HepG2 (cell line): ENCODE data around the gene RABL6. TPM values are rescaled to one million over a fixed set of nuclear protein-coding genes. Genes with fewer than 3 reads are reported as not detected.

Experiments
- ATAC-seq: fragments of 200-7000 bp; cut with Tn5 transposase; 3 replicates; pipeline ENCODE4 v1.9.1; 2020; ENCODE audit warnings: mild to moderate bottlenecking, moderate library complexity
- BruUV-seq: library from RNA; stranded (reverse); fragments of 400-500 nt; replicated peaks from 2 replicates; lab custom pipeline; 2021; lab: Mats Ljungman, UMichigan
- CTCF ChIA-PET: fragments of 300-600 bp; formaldehyde crosslinking; extraction: SDS; loops from one replicate; lab custom pipeline; 2021; ENCODE audit warnings: low total read pairs, inconsistent platforms, low intra/inter-chr PET ratio; lab: Yijun Ruan, JAX
- POLR2A ChIA-PET: fragments of 350-600 bp; sonication (Branson Sonifier 250); formaldehyde crosslinking; loops from one replicate; lab custom pipeline; 2020; ENCODE audit warnings: antibody characterized with exemption, inconsistent platforms; lab: Yijun Ruan, JAX
- DNase-seq: peaks from one replicate; pipeline ENCODE4 v3.0.0-alpha.2; 2015; ENCODE audit warnings: low spot score
- FAIRE-seq: peaks from 3 replicates; lab custom pipeline; 2011; peaks lifted over from hg19 to GRCh38; lab: Jason Lieb, UNC
- H2AFZ ChIP-seq: one replicate; pipeline ENCODE4 v1.6.1; 2011; ENCODE audit warnings: low read length, inconsistent platforms
- H3K27ac ChIP-seq: fragments of 300-600 bp; 3 replicates; pipeline ENCODE4 v1.8.0; 2011; ENCODE audit warnings: mixed run types, mild to moderate bottlenecking, mixed read lengths, low read length, inconsistent platforms; ENCODE audit not compliant: insufficient read depth; ENCODE audit errors: extremely low read length
- H3K27me3 ChIP-seq, 2 experiments: fragments of 200-600 bp in 1 of 2; 2 replicates in 1 of 2; 3 replicates in 1 of 2; pipeline versions ENCODE4 v1.6.0 to v1.8.0; 2011; ENCODE audit warnings: low read length in 2 of 2, mild to moderate bottlenecking in 2 of 2, moderate library complexity in 2 of 2, inconsistent platforms in 1 of 2; ENCODE audit not compliant: insufficient read depth in 2 of 2, control insufficient read depth in 1 of 2
- H3K36me3 ChIP-seq, 2 experiments: fragments of 200-600 bp in 1 of 2; replicated peaks in 1 of 2; 2 replicates in 1 of 2; 3 replicates in 1 of 2; pipeline versions ENCODE4 v1.5.1 to v1.8.0; 2011; ENCODE audit warnings: low read length in 2 of 2, inconsistent platforms in 1 of 2; ENCODE audit not compliant: insufficient read depth in 2 of 2, control insufficient read depth in 1 of 2
- H3K4me1 ChIP-seq: 2 replicates; pipeline ENCODE4 v1.5.1; 2012; ENCODE audit warnings: low read length, inconsistent platforms; ENCODE audit not compliant: insufficient read depth
- H3K4me2 ChIP-seq: 2 replicates; pipeline ENCODE4 v1.6.0; 2011; ENCODE audit warnings: low read depth, low read length, inconsistent platforms
- H3K4me3 ChIP-seq, 3 experiments: fragments of 200-600 bp in 1 of 3; sonication (generic), shearing (Covaris generic) in 1 of 3; replicated peaks in 1 of 3; 2 replicates each; pipeline ENCODE4 v1.5.1; 2011 to 2016; ENCODE audit warnings: low read length in 3 of 3, inconsistent platforms in 2 of 3, low read depth in 2 of 3, mild to moderate bottlenecking in 2 of 3, control low read depth in 1 of 3, mixed read lengths in 1 of 3; ENCODE audit not compliant: insufficient read depth in 1 of 3
- H3K79me2 ChIP-seq: one replicate; pipeline ENCODE4 v1.6.1; 2011; ENCODE audit warnings: low read length, inconsistent platforms; ENCODE audit not compliant: insufficient read depth
- H3K9ac ChIP-seq: 2 replicates; pipeline ENCODE4 v1.6.0; 2011; ENCODE audit warnings: mild to moderate bottlenecking, low read depth, low read length, inconsistent platforms; ENCODE audit not compliant: insufficient read depth
- H3K9me3 ChIP-seq: 2 replicates; pipeline ENCODE4 v1.5.1; 2012; ENCODE audit warnings: mild to moderate bottlenecking, low read length
- H4K20me1 ChIP-seq: 2 replicates; pipeline ENCODE4 v1.6.0; 2011; ENCODE audit warnings: inconsistent platforms, mild to moderate bottlenecking, low read length, moderate library complexity; ENCODE audit not compliant: insufficient read depth
- AHR ChIP-seq: IDR thresholded peaks from 2 replicates; pipeline ENCODE4 v1.6.1; 2018; ENCODE audit warnings: missing genetic modification reagents, missing compliant biosample characterization
- BCL6 ChIP-seq: IDR thresholded peaks from 2 replicates; pipeline ENCODE4 v1.6.1; 2016; ENCODE audit warnings: missing genetic modification reagents, missing compliant biosample characterization
- CENPX ChIP-seq: sonication (generic); formaldehyde crosslinking; IDR thresholded peaks from 2 replicates; pipeline ENCODE4 v1.9.0; 2021; ENCODE audit warnings: mild to moderate bottlenecking, missing genetic modification reagents, moderate library complexity
- CHD2 ChIP-seq: IDR thresholded peaks from 2 replicates; pipeline ENCODE4 v1.6.1; 2011; ENCODE audit warnings: low read depth, low read length, improper control_type of control experiment
- FIP1L1 ChIP-seq: fragments of 200-400 bp; formaldehyde crosslinking; IDR thresholded peaks from 2 replicates; pipeline ENCODE4 v1.6.1; 2018; ENCODE audit warnings: low read depth, mild to moderate bottlenecking, low read length, moderate library complexity, borderline replicate concordance; ENCODE audit not compliant: insufficient read depth
- HES4 ChIP-seq: sonication (generic); formaldehyde crosslinking; IDR thresholded peaks from 2 replicates; pipeline ENCODE4 v1.9.0; 2021; ENCODE audit warnings: mild to moderate bottlenecking, missing genetic modification reagents, borderline replicate concordance
- HOXA9 ChIP-seq: sonication (generic); formaldehyde crosslinking; IDR thresholded peaks from 2 replicates; pipeline ENCODE4 v1.8.1; 2022; ENCODE audit warnings: missing genetic modification reagents, mild to moderate bottlenecking, moderate library complexity, borderline replicate concordance
- MAFK ChIP-seq, 2 experiments: IDR thresholded peaks in 1 of 2; conservative IDR thresholded peaks in 1 of 2; 2 replicates each; pipeline ENCODE4 v1.6.1; 2011; ENCODE audit warnings: improper control_type of control experiment in 2 of 2, low read length in 2 of 2
- ONECUT2 ChIP-seq: sonication (generic); formaldehyde crosslinking; IDR thresholded peaks from 2 replicates; pipeline ENCODE4 v1.4.0; 2020; ENCODE audit warnings: missing genetic modification reagents
- PHF5A ChIP-seq: IDR thresholded peaks from one replicate; pipeline ENCODE4 v1.6.1; 2018; ENCODE audit warnings: low read depth, missing genetic modification reagents; ENCODE audit not compliant: unreplicated experiment
- RBM22 ChIP-seq: fragments of 200-400 bp; formaldehyde crosslinking; optimal IDR thresholded peaks from 2 replicates; pipeline ENCODE3; 2017; ENCODE audit warnings: mild to moderate bottlenecking, low read length, moderate library complexity
- SPEN ChIP-seq: sonication (generic); formaldehyde crosslinking; IDR thresholded peaks from 2 replicates; pipeline ENCODE4 v1.5.1; 2020; ENCODE audit warnings: low read depth, mild to moderate bottlenecking, missing genetic modification reagents
- SRSF4 ChIP-seq: fragments of 200-400 bp; formaldehyde crosslinking; IDR thresholded peaks from one replicate; pipeline ENCODE4 v1.6.1; 2018; ENCODE audit warnings: mild to moderate bottlenecking, low read depth, low read length, moderate library complexity; ENCODE audit not compliant: poor library complexity, severe bottlenecking
- ZC3H13 ChIP-seq: sonication (generic); formaldehyde crosslinking; IDR thresholded peaks from 2 replicates; pipeline ENCODE4 v1.8.1; 2023; ENCODE audit warnings: mild to moderate bottlenecking, missing genetic modification reagents, moderate library complexity
- ZMYM3 ChIP-seq: sonication (generic); formaldehyde crosslinking; IDR thresholded peaks from 2 replicates; pipeline ENCODE4 v1.5.1; 2020; ENCODE audit warnings: mild to moderate bottlenecking, missing genetic modification reagents
- ZNF234 ChIP-seq: sonication (generic); formaldehyde crosslinking; conservative IDR thresholded peaks from 2 replicates; pipeline ENCODE4 v1.5.1; 2020; ENCODE audit warnings: mild to moderate bottlenecking, missing genetic modification reagents
- ZNF335 ChIP-seq: sonication (generic); formaldehyde crosslinking; IDR thresholded peaks from 2 replicates; pipeline ENCODE4 v1.4.0; 2020; ENCODE audit warnings: missing genetic modification reagents
- ZNF431 ChIP-seq: sonication (generic); formaldehyde crosslinking; IDR thresholded peaks from 2 replicates; pipeline ENCODE4 v1.9.0; 2022; ENCODE audit warnings: missing genetic modification reagents, low read depth, mild to moderate bottlenecking, borderline replicate concordance
- ZNF558 ChIP-seq: sonication (generic); formaldehyde crosslinking; IDR thresholded peaks from 2 replicates; pipeline ENCODE4 v1.9.0; 2022; ENCODE audit warnings: mild to moderate bottlenecking, missing genetic modification reagents, borderline replicate concordance
- ZNF749 ChIP-seq: sonication (generic); formaldehyde crosslinking; IDR thresholded peaks from 2 replicates; pipeline ENCODE4 v1.8.0; 2022; ENCODE audit warnings: mild to moderate bottlenecking, missing genetic modification reagents, moderate library complexity, borderline replicate concordance
- WGBS: methylation state at CpG from one replicate; pipeline ENCODE4 v1.1.6; 2017; ENCODE audit warnings: low lambda C conversion rate; 5-methylcytosine and 5-hydroxymethylcytosine counted together
- in situ Hi-C: cut with HindIII; loops from 2 replicates; pipeline ENCODE4 v1.10.0; 2017; ENCODE audit warnings: low pct_unique_long_range_greater_than_20kb; ENCODE audit not compliant: extremely low pct_ligation_motif_present
- intact Hi-C: fragments of 100-400 bp; cut with micrococcal nuclease; formaldehyde crosslinking; loops from one replicate; pipeline ENCODE4 v1.10.0; 2022; ENCODE audit not compliant: unreplicated experiment
- polyA plus RNA-seq, 8 experiments: library from polyadenylated mRNA; depleted of rRNA in 3 of 8; stranded (reverse) in 7 of 8; unstranded in 1 of 8; fragments of >200 nt; fragmentation: Illumina TruSeq in 4 of 8; extraction: Trizol in 4 of 8; gene quantifications; 2 replicates each; pipeline versions ENCODE4 v1.2.1 to v1.2.3, GENCODE V29; 2011 to 2016; ENCODE audit warnings: low read depth in 4 of 8, missing spikeins in 1 of 8, mixed read lengths in 1 of 8; ENCODE audit not compliant: insufficient read depth in 1 of 8
- total RNA-seq, 5 experiments: library from RNA; depleted of rRNA; stranded (reverse); fragments of >200 nt; fragmentation: Illumina TruSeq; extraction: Trizol; gene quantifications; 2 replicates each; pipeline ENCODE4 v1.2.3, GENCODE V29; 2016; ENCODE audit warnings: low read depth in 1 of 5
- TF ChIP-seq, protein P1 (sequence below): sonication (generic); formaldehyde crosslinking; IDR thresholded peaks from 2 replicates; pipeline ENCODE4 v1.8.0; 2022; ENCODE audit warnings: mild to moderate bottlenecking, missing genetic modification reagents

RABL6 gene
- total and polyA plus RNA-seq, 2 of the 13 experiments (the other 11 are each of a cell fraction or from before 2014, with no cell fraction given) = 81.5 to 125 TPM

DNA sequence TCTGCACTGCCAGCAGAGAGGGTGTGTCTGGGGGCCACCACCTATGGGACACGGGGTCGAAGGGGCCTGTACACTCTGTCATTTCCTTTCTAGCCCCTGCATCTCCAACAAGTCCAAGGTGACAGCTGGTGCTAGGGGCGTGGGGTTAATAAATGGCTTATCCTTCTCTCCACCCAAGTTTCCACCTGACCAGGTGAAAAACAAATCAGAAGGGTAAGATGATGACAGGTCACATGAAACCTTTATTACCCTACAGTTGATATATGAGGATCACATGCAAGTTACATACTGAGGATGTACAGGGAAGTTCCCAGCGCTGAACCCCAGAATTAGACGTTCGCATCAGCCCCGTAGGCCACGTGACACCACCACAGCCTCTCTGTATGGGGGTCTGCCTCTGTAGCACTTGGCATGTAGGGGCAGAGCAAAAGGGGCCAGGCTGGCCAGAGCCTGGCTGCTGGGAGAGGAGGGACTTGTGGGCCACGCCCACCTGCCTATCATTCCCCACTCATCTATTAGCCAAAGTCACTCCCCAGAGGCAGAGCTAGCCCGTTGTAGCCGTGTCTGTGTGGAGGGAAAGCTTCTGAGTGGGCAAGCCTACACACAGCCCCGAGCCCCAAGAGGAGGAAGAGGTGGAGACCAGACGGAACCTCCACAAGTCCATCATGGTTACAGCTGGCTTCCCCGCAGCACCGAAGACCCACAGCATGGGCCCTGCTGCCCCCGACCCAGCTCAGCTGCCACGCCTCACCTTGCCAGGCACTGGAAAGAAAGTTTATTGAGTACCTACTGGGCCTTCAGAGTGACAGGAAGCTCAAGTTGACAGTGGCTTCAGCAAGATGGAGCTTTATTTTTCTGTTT is 14.4 kb upstream of the RABL6 start (continued):
- TF ChIP-seq SRSF4 = no peak

- in situ Hi-C loops = no loop called here
- peaks cover 83% of the 10 kb centered on the region for H3K4me1 ChIP-seq
- H3K4me3 ChIP-seq = no peak overlapping the region; a peak in 1 of 6 replicates
- no peaks in the 10 kb centered on the region for H3K9me3 ChIP-seq
- DNase-seq (no peak), FAIRE-seq (no peak), ATAC-seq (no peak)
- peak overlapping the region; percentile 5; the same call in 1 of the 2 replicates for H3K9ac ChIP-seq
- intact Hi-C loops = no loop called here
- WGBS = 95% methylated on average over 14 of the region's 14 CpGs
- H3K4me2 ChIP-seq = peak overlapping the region; percentile 41; the same call in 1 of the 2 replicates
- H2AFZ ChIP-seq = no peak overlapping the region
- no peaks in the 10 kb centered on the region for H4K20me1 ChIP-seq
- H3K36me3 ChIP-seq = 0 out of 5 replicates have a peak, but pooled peaks cover 0 to 12% of the 10 kb centered on the region in 2 experiments
- ChIA-PET POLR2A (interaction anchor here (2.3 kb wide), 1 partner anchor 13 kb away, joined by 12 read pairs; the partner anchor contains the start of gene RABL6), CTCF (no interaction called here)
- peak overlapping the region; percentile 5 for H3K27ac ChIP-seq
- H3K27me3 ChIP-seq = no peaks in the 10 kb centered on the region; a peak in 1 of 5 replicates
- H3K79me2 ChIP-seq = peaks cover 37% of the 10 kb centered on the region
- no TSS peak for BruUV-seq
- no peak for TF ChIP-seq ZNF335 (CRISPR knock-in tag)
- TF ChIP-seq, protein P1, sequence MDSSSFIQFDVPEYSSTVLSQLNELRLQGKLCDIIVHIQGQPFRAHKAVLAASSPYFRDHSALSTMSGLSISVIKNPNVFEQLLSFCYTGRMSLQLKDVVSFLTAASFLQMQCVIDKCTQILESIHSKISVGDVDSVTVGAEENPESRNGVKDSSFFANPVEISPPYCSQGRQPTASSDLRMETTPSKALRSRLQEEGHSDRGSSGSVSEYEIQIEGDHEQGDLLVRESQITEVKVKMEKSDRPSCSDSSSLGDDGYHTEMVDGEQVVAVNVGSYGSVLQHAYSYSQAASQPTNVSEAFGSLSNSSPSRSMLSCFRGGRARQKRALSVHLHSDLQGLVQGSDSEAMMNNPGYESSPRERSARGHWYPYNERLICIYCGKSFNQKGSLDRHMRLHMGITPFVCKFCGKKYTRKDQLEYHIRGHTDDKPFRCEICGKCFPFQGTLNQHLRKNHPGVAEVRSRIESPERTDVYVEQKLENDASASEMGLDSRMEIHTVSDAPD (CRISPR knock-in tag) = no peak
- TF ChIP-seq ZNF431 = peak; percentile 22; the same call in 1 of the 2 replicates
- no peak for TF ChIP-seq ZNF234 (CRISPR knock-in tag)
- no peak for TF ChIP-seq ZNF558 (CRISPR knock-in tag)
- no peak for TF ChIP-seq MAFK (conservative IDR thresholded peaks at IDR 0.05 in 1 of 2, IDR thresholded peaks at IDR 0.05 in 1 of 2; ENCODE audit: low read length in 2 of 2)
- TF ChIP-seq ONECUT2 (CRISPR knock-in tag) = no peak
- TF ChIP-seq ZNF749 (CRISPR knock-in tag) = no peak
- peak; percentile 16 for TF ChIP-seq RBM22
- no peak for TF ChIP-seq BCL6 (CRISPR knock-in tag)
- no peak for TF ChIP-seq CHD2
- no peak for TF ChIP-seq ZMYM3
- TF ChIP-seq AHR (CRISPR knock-in tag) = no peak
- TF ChIP-seq HES4 (CRISPR knock-in tag) = no peak
- no peak for TF ChIP-seq HOXA9
- TF ChIP-seq CENPX (CRISPR knock-in tag) = no peak
- peak; percentile 85; the same call in 1 of the 2 replicates for TF ChIP-seq ZC3H13 (CRISPR knock-in tag)
- peak; percentile 39; the same call in 1 of the 2 replicates for TF ChIP-seq SPEN (CRISPR knock-in tag)
- no peak for TF ChIP-seq PHF5A (CRISPR knock-in tag)
- TF ChIP-seq FIP1L1 = no peak
Measured at GRCh38 chr9:136794281-136794999, 13.3 kb upstream of the RABL6 start.
